HG03064 (cell line): ENCODE results near the gene GNE.
A peak's percentile ranks its signal among the peaks of the same experiment; 100 is the strongest.

ENCODE experiments used
- ATAC-seq: cut with Tn5 transposase; IDR thresholded peaks from one replicate; pipeline ENCODE4 v1.9.1; 2021; ENCODE audit warnings: low read depth; ENCODE audit not compliant: unreplicated experiment

GNE gene

DNA sequence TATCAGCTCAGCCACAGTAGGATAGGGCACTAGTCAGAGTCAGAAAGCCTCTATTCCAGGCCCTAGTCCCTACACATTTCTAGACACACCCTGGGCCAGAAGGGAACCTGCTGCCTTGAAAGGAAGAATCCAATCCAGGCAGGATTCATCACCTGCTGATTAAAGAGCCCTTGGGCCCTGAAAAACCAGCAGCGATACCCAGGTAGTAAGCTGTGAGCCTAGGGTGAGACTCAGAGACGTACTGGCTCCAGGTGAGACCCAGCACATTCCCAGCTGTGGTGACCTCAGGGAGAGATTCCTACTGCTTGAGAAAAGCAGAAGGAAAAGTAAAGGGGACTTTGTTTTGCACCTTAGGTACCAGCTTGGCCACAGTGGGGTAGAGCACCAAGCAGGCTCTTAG lies 84.4 kb downstream of the GNE start:
- no peak for ATAC-seq

- ATAC-seq: no peak
These were observed 87.7 kb downstream of the GNE start for GRCh38 chr9:36170531-36170930.

- ATAC-seq: no peak
These were observed 88.5 kb downstream of the GNE start for GRCh38 chr9:36169708-36170107.

- no peak for ATAC-seq
These were observed 89.1 kb downstream of the GNE start, which contains the start of gene CCIN for GRCh38 chr9:36169166-36169565. Gene CCIN, plus strand, starts transcription at chr9:36169388. Its CDS starts 115 bp downstream, at chr9:36169503.

DNA sequence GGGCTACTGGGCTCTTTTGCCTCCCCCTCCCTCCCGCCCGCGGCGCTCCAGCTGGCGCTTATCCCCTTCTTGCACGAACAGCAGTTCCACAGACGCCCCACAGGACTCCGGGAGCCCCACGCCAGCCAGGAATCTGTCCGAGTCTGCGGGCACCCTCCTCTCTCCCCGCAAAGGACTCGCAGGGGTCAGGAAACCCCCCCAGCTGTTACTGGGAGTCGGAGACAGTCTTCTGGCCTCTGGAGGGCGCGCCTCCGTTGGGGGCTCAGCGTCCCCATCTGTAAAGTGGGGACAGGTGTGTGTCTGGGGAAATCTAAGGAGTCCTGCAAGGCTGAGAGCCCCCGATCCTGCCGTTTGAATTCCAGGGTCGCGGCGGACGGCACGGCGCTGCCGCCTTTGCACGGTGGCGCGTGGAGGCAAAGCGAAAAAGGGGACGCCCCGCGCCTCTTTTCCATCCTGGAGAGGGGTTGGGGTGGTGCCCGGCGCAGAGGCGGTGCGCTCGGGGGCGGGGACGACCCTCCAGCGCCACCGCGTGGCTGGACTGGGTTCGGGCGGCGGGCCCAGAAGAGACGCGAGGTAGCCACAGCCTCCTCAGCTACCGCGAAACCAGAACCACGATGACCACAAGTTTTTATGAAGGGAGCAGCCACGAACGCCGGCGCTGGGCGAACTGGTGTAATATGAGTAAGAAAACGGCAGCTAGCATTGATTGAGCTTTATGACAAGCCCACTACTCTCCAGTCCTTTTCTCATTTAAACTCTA lies 91.9 kb downstream of the GNE start:
- peak; percentile 78 for ATAC-seq

DNA sequence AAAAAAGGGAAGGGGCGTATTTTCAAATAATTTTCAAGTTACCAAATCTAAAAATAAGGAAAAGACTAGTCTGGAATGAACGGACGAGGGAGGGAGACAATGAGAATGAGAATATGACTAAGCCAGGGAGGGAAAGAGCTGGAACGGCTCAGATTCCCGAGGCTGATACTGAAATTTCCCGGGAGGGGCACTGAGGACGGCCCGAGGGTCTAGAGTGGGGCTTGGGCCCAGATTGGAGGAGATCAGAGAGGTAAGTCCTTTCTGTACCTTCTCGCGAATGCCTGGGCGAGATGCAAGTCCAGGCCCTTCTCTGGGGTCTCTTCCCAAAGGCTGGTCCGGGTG lies 92.5 kb downstream of the GNE start:
- no peak for ATAC-seq

DNA sequence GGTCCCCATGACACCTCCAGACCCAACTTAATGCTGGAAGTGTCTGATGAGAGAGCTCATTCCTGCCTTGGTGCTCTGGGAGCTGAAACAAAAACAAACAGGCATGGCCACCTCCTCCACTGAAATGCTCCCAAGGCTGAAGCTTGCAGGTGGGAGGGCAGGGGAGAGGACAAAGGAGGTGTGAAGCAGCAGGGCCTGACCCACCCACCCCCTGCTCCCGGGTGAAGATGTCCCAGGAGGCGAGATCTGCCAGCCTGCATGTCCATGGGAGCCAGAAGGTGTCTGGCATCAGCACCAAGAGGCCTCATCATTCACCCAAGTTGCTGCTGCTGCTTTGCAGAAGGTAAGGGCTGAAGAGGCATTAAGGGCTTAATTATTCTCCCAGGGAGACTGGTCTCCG lies 93.3 kb downstream of the GNE start:
- no peak for ATAC-seq
